Activated CD8-positive, alpha-beta T cell treated with anti-CD3 and anti-CD28 coated beads for 36 hours (primary cell): Measurements from ENCODE around the gene MCM5. TPM values are rescaled to one million over a fixed set of nuclear protein-coding genes. Genes with fewer than 3 reads are reported as not detected.
A peak's percentile ranks its signal among the peaks of the same experiment; 100 is the strongest.

ENCODE experiments used
- ATAC-seq: fragments of 200-7000 bp; cut with Tn5 transposase; one replicate; pipeline ENCODE4 v1.10.0; 2021; ENCODE audit warnings: mild to moderate bottlenecking, moderate library complexity
- CTCF ChIA-PET: fragments of 350-600 bp; sonication (Branson Sonifier 250); formaldehyde crosslinking; loops from one replicate; lab custom pipeline; 2021; ENCODE audit warnings: antibody characterized with exemption; lab: Charles Lee
- POLR2A ChIA-PET: fragments of 350-600 bp; sonication (Branson Sonifier 250); formaldehyde crosslinking; loops from one replicate; lab custom pipeline; 2021; ENCODE audit warnings: antibody characterized with exemption; lab: Charles Lee
- DNase-seq: peaks from one replicate; pipeline ENCODE4 v3.0.0-alpha.2; 2020
- H3K27ac Mint-ChIP-seq: one replicate; pipeline ENCODE4 v1.8.0; 2021; ENCODE audit warnings: mild to moderate bottlenecking, mixed read lengths
- H3K27me3 Mint-ChIP-seq: one replicate; pipeline ENCODE4 v1.8.0; 2021; ENCODE audit warnings: mixed read lengths
- H3K36me3 Mint-ChIP-seq: one replicate; pipeline ENCODE4 v1.8.0; 2021; ENCODE audit warnings: low read depth, mixed read lengths
- H3K4me1 Mint-ChIP-seq: one replicate; pipeline ENCODE4 v1.8.0; 2021; ENCODE audit warnings: low read depth, mixed read lengths
- H3K4me3 Mint-ChIP-seq: one replicate; pipeline ENCODE4 v1.8.0; 2021; ENCODE audit warnings: mild to moderate bottlenecking, moderate library complexity, mixed read lengths
- H3K9me3 Mint-ChIP-seq: one replicate; pipeline ENCODE4 v1.8.0; 2021; ENCODE audit warnings: mixed read lengths
- CTCF ChIP-seq: fragments of 200-600 bp; IDR thresholded peaks from one replicate; pipeline ENCODE4 v1.8.0; 2022; ENCODE audit warnings: antibody characterized with exemption, mild to moderate bottlenecking
- intact Hi-C: fragments of 100-400 bp; cut with micrococcal nuclease; formaldehyde crosslinking; loops from one replicate; pipeline ENCODE4 v1.10.0; 2022
- total RNA-seq, 2 experiments: library from RNA; stranded (reverse); gene quantifications; one replicate each; pipeline ENCODE4 v1.2.3, GENCODE V29; 2021

The MCM5 gene
- total RNA-seq, 2 experiments from 2014 or later = 318 to 319 TPM

- intact Hi-C loops = no loop called here
- no peak overlapping the region for H3K27ac Mint-ChIP-seq
- no peaks in the 10 kb centered on the region for H3K9me3 Mint-ChIP-seq
- ATAC-seq = no peak
- H3K4me1 Mint-ChIP-seq = peaks cover 42% of the 10 kb centered on the region
- H3K27me3 Mint-ChIP-seq = no peaks in the 10 kb centered on the region
- H3K4me3 Mint-ChIP-seq = no peak overlapping the region
- DNase-seq = no peak
- H3K36me3 Mint-ChIP-seq = peaks cover 80% of the 10 kb centered on the region
- no peak for TF ChIP-seq CTCF
- ChIA-PET CTCF (no interaction called here), POLR2A (interaction anchor here (16.3 kb wide), 1 partner anchor 18 kb away, joined by 237 read pairs; no protein-coding TSS in a partner anchor)
Observed at GRCh38 chr22:35407362-35407761, 7.4 kb downstream of the MCM5 start.

- H3K27me3 Mint-ChIP-seq = no peaks in the 10 kb centered on the region
- intact Hi-C loops = no loop called here
- ATAC-seq (peak; percentile 88), DNase-seq (peak; percentile 79)
- POLR2A ChIA-PET = interaction anchor here (0.9 to 16.3 kb wide), 7 partner anchors 8 to 253 kb away, joined by 3 to 237 read pairs (median 6); partner anchors contain the start of gene MCM5
- TF ChIP-seq CTCF = no peak
- H3K4me1 Mint-ChIP-seq = peaks cover 29% of the 10 kb centered on the region
- H3K27ac Mint-ChIP-seq = peak overlapping the region; percentile 81
- no peaks in the 10 kb centered on the region for H3K9me3 Mint-ChIP-seq
- no peak overlapping the region for H3K4me3 Mint-ChIP-seq
- H3K36me3 Mint-ChIP-seq = peaks cover 72% of the 10 kb centered on the region
- CTCF ChIA-PET = interaction anchor here (0.9 to 1.1 kb wide), 3 partner anchors 9 to 59 kb away, joined by 4 to 6 read pairs (median 6); no protein-coding TSS in a partner anchor
Observed at GRCh38 chr22:35409783-35410662, 10.1 kb downstream of the MCM5 start.

- H3K4me1 Mint-ChIP-seq = peaks cover 29% of the 10 kb centered on the region
- no peak overlapping the region for H3K4me3 Mint-ChIP-seq
- no peak for TF ChIP-seq CTCF
- peak overlapping the region; percentile 81 for H3K27ac Mint-ChIP-seq
- ChIA-PET POLR2A (interaction anchor here (0.9 to 16.3 kb wide), 7 partner anchors 8 to 66 kb away, joined by 3 to 237 read pairs (median 6); partner anchors contain the start of gene MCM5), CTCF (interaction anchor here (0.9 to 1.1 kb wide), 2 partner anchors 9 to 60 kb away, joined by 4 to 6 read pairs; no protein-coding TSS in a partner anchor)
- H3K9me3 Mint-ChIP-seq = no peaks in the 10 kb centered on the region
- no peaks in the 10 kb centered on the region for H3K27me3 Mint-ChIP-seq
- DNase-seq (no peak), ATAC-seq (no peak)
- intact Hi-C loops = no loop called here
- peaks cover 76% of the 10 kb centered on the region for H3K36me3 Mint-ChIP-seq
Observed at GRCh38 chr22:35410663-35411034, 10.7 kb downstream of the MCM5 start.

- no peak for DNase-seq
- Mint-ChIP-seq H3K36me3 (peaks cover 78% of the 10 kb centered on the region), H3K4me1 (peaks cover 29% of the 10 kb centered on the region), H3K9me3 (no peaks in the 10 kb centered on the region), H3K27me3 (no peaks in the 10 kb centered on the region), H3K27ac (peak overlapping the region; percentile 81), H3K4me3 (no peak overlapping the region)
- TF ChIP-seq CTCF = no peak
- intact Hi-C loops = no loop called here
- ChIA-PET POLR2A (interaction anchor here (0.9 to 16.3 kb wide), 6 partner anchors 9 to 66 kb away, joined by 3 to 237 read pairs (median 7); partner anchors contain the start of gene MCM5), CTCF (interaction anchor here (1.1 to 1.2 kb wide), 2 partner anchors 19 to 60 kb away, joined by 4 to 6 read pairs; no protein-coding TSS in a partner anchor)
- no peak for ATAC-seq
Observed at GRCh38 chr22:35411102-35411501, 11.2 kb downstream of the MCM5 start.
